COR-L47 (cell line): ENCODE data around the gene AGRP.
"Not testable (repeated sequence)": the region's sequence is repeated elsewhere in the genome, so short reads cannot be mapped to it uniquely, and the experiment has no call there.

Source experiments
- DNase-seq: peaks from one replicate; lab custom pipeline; 2025; lab: John Stamatoyannopoulos, UW

The AGRP gene

DNA sequence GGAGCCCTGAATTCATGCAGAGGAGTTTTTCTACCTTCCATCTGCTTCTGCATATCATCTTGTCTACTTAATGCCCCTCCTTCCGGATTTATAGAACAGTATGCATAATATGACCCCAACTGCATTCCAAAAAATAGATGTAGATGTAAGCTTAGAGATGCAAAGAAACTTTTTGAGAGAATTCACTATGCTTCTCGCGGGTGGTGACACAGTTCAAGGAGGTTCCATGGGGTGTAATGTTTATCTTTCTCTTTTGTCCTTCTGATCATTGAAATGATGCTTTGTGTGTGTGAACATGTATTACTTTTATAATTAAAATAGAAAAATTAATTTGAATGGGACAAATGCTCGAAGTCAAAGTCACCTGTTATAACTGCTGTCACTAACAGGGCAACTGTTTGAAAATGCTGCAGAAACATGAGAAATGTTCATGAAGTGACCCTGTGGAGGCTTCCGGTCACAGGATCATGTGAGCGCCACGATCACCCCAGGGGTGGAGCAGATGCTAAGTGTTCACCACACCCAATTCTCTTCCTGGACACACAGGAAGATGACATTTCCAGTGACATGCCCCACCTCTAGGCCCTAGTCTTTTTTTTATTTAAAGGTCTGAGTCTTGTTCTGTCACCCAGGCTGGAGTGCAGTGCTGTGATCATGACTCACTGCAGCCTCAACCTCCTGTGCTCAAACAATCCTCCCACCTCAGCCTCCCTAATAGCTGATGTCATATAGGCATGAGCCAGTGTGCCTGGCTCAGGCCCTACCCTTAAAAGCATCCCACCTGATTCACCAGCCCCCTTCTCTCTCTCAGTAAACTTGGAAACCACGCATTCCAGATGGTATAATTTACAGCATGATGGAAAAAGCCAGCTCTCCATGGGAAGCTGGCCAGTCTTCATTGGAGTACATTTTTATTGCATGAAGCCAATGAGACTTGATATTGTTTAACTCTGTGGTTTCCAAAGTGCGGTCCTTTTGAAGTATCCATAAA lies 21.0 kb upstream of the AGRP start:
- DNase-seq = no peak

DNA sequence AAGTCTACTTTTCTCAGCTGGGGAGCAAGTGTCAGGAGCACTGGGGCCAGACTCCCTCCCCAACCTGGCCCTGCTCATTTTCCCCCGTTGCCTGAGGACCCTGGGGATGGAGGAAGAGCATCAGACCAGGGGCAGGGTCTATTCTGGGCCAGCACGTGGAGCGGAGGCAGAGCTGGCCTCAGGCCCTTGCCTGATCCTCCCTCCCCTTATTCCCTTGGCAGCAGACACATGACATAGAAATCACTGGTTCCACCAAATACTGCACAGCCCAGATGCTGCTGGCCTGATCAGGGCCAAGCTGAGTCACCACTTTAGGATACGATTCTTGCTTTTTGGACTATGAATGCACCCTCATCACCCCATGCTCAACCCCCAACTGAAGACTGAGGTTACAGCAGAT lies 15.8 kb upstream of the AGRP start:
- no peak for DNase-seq

- DNase-seq = no peak
Observed at GRCh38 chr16:67490335-67491096, 7.2 kb upstream of the AGRP start.

GRCh38 chr16:67489401-67490083 lies 6.2 kb upstream of the AGRP start:
- no peak for DNase-seq

- DNase-seq = not testable (repeated sequence)
Observed at GRCh38 chr16:67487561-67487960, 4.2 kb upstream of the AGRP start.

DNA sequence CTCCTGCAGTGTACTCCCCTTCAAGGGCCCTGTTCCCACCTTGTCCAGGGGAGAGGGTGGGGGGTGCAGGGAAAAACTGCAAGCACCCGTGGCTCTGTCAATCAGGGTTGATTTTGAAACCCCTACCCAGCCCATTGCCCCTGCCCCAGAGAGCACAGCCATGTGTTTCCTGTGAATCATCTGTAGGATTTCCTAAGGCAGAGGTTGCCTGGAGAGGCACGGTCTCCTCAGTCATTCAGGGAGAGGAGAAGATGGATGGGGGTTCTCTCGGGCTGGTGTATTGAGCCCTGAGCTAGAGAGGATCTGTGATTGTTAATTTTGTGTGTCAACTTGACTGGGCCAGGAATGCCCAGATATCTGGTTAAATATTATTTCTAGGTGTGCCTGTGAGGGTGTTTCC lies 3.5 kb upstream of the AGRP start:
- DNase-seq = no peak

DNA sequence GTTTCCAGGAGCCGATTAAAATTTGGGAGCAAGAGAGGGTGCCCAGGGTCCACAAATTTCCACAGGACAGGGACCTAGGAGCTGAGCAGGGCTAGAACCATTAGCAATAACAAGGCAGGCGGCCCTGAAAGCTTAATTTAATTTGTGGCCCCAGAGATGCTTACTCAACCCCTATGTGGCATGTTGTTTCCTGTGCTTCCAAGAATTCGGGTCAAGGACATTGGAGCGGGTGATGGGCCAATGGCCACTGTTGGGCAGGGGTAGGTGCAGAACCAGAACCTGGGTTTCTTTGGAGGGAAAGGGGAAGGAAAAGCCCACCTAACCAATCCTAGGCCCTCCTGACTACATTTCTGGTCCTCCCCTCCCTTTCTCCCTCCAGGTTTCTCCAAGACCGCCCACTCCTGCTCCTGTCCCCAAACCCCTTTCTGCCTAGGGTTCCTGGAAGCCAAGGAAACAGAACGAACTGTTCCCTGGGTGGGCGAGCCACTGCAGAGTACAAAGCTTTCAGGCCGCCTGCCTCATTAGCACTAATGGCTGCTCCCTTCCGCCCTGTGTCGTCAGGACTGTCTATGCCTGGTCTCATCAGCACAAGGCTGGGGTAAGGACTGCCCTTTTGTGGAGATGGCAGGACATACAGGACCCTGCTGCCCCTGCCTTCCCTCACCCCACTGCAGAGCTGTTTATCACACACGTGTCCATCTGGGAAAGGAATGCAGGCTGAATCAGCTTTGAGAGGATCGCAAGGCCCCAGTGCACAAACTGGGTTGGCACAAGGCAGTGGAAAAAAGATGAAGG lies 581 bp upstream of the AGRP start:
- no peak for DNase-seq

DNA sequence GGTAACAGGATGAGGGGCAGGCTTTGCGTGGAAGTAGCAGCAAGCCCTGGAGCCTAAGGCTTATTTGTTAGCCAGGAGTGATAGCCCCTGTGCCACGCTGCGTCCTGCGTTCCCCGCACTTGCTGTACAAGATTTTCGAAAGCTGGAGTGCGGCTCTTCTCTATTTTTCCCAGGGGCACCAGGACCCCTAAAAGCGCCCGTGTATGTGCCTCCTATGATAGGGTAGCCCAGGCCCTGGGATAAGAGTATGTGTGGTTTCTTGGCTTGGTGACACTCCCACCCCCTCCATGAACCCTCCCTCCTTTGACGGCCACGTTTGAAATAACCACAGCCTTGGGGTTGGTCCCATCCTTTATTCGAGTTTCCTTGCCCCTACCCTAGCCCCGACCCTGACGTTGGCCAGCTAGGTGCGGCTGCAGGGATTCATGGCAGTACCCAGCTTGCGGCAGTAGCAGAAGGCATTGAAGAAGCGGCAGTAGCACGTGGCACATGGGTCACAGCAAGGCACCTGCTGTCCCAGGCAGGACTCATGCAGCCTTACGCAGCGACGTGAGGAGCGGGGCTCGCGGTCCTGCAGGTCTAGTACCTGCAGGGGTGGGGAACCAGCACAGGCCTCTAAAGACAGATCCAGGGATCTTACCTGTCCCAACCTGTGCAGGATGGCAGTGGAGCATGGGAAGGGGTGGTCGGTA lies 968 bp downstream of the AGRP start:
- no peak for DNase-seq

GRCh38 chr16:67481561-67482232 lies 1.6 kb downstream of the AGRP start:
- DNase-seq = no peak

GRCh38 chr16:67480833-67481560 lies 2.4 kb downstream of the AGRP start, which contains the start of gene ATP6V0D1:
Gene ATP6V0D1 (minus strand): TSS chr16:67481157. CDS start chr16:67481086, 71 bp downstream.
- DNase-seq = peak; percentile 98

DNA sequence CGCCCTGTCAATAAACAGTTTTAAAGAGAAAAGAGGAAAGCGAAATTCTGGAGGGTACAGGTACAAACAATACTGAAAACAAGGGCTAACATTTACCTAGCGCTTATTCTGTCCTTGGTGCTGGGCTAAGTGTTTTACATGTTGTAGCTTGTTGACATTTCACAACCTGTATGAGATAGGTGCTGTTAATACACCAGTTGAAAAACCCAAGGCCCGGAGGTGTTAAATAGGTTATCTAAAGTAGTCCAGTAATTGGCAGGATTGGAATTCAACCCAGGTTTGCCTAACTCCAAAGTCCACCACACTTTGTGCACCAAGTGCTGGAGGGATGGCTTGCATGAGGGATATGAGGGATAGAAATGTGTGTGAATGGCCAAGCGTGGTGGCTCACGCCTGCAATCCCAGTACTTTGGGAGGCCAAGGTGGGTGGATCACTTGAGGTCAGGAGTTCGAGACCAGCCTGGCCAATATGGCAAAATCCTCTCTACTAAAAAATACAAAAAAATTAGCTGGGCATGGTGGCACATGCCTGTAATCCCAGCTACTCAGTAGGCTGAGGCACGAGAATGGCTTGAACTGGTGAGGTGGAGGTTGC lies 5.3 kb downstream of the AGRP start:
- DNase-seq = no peak

DNA sequence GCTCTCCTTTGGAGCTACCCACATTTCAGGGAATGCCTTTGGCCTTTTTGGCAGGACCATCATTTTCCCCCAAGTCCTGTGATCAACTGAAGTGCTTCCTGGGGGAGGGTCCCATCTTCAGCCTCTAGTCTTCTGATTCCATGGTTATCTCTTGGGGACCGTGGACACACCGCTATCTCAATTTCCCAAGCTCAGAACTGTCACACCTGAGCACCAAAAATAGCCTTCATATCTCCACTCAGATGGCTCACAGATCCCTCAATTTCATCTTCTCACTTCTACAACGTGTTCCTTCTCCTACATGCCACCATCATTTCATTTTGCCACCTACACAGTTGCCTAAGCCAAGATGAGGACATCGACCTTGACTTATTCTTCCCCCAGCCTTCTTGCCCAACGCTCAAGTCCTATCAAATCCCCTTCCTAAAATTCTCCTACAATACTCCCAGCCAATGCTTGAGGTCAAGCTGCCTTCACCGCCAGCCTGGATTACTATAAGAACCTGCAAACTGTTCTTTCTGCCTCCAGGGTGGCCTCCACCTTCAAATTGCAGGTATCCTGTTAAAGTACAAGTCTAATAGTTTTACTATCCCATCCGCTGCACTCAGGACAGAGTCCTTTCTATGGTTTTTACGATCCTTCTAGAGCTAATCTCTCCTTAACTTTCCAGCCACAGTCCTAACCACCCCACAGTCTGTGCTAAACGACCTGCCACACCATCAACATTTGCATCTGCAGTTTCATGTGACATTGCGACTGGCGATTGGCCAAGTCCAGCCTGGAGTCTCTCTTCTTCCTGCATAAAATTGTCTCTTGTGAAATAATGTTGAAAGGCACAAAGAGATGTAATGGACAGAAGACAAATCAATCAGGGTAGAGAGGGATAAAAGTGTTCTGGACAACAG lies 8.5 kb downstream of the AGRP start:
- DNase-seq = no peak

DNA sequence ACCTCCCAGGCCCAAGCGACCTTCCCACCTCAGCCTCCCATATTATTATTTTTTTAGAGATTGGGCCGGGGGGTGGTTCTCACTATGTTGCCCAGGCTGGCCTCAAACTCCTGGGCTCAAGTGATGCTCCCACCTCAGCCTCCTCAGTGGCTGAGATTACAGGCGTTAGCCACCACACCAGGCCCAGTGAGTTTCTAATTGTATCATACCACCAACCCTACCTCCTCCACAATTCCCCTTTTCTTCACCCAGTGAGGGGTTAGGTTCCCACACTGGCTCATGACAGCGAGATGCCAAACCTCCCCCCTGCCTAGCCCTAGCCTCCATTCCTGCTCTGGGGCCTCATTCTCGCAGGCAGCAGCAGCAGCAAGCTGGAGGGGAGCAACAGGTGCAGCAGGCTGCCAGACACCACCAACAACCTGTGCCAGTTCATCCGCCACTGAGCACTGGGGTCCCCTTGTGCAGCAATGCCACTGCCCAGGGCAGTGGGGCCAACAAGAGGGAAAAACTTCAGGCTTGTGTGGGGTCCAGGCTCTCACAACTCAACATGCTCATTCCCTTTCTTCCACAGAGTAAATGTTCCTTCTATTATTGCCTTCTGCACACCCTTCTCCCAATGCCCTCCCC lies 11.5 kb downstream of the AGRP start:
- DNase-seq = no peak

DNA sequence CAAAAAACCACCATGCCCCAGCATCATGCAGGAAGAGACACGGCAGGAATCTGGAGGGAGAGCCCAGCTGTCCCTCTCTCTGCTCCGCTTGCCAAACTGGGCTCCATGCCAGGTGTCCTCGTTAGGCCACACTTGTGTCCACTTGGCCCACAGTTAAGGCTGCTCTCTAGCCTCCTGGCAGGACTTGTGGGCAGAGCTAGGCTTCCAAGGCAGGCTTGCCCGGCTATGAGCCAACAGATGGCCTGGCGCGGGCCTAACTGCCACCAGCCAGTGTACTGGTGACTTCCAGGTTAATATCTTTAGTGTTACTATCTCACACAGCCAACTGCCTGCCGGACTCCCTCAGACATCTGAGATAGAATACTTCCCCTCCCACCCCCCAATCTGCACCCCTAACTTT lies 13.0 kb downstream of the AGRP start:
- peak; percentile 45 for DNase-seq

DNA sequence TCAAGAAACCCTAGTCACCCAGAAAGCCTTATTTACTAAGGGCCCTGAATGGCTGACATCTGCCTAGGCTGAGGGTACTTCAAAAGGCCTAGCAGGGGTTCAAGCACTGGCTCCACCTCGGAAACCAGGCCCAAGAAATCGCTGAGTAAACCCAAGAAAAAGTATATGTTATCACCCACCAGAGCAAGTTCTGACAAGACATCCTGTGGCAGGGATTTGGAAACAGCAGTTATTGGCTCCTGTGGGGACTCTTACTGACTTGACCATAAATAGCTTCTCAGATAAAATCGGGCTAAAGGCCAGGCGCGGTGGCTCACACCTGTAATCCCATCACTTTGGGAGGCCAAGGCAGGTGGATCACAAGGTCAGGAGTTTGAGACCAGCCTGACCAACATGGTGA lies 14.6 kb downstream of the AGRP start:
- no peak for DNase-seq

DNA sequence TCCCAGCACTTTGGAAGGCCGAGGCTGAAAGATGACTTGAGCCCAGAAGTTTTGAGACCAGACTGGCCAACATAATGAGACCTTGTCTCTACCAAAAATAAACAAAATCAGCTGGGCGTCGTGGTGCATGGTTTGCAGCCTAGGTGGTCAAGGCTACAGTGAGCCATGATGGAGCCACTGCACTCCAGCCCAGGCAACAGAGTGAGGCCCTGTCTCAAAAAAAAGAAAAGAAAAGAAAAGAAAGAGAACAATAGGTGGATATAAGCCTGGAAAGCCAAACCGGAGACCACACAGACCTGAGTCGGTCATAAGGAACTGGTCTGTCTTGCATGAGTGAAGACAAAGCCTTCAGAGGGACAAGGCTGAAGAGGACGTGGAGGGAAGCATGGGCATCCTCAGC lies 16.8 kb downstream of the AGRP start:
- no peak for DNase-seq

GRCh38 chr16:67464565-67464964 lies 18.8 kb downstream of the AGRP start:
- no peak for DNase-seq

DNA sequence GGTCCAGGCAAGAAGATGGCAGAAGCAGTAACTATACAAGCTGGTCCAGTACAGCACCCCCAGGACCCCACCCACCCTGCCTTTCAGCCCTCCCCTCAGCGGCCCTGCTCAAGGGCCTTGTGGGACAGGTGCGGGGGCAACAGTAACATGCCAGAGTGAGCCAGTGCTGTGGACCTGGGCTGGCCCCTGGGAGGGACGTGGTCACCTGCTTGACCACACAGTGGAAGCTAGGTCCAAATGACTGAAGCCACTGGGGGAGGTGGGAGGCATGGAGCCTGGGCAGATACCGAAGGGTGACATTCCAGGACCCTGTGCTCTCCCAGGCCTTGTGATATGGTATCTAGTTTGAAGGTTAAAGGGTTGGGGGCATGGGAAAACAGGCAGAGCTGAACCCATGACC lies 19.7 kb downstream of the AGRP start:
- DNase-seq = no peak
